Measurements from ENCODE around the gene POTEC.
"Not testable (repeated sequence)": the region's sequence is repeated elsewhere in the genome, so short reads cannot be mapped to it uniquely, and the experiment has no call there.

The POTEC gene

DNA sequence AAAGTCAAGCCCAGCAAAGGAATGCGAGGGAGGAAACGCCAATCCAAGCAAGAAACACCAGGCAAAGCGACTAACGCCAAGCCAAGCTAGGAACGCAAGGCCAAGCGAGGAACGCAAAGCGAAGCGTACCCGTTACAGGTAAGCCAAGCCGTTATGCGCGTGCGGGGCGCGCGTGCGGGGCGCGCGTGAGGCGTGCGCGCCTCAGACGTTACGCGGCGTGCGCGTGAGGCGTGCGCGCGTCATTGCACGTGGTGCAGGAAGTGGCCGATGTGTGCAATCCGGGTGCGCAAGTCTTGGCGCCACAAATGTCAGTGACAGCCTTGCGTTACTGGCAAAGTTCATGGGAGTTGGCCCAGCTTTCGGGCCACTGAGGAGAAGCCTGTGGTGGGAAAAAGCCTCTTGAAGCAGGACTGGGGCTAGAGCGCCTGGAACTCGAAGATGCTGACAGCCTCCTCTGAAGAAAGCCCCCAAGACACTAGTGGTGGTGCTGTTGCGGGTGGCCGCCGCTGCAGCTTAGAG, at the start of gene POTEC:
POTEC (minus strand) TSS at position 155 of the 519 bp plus-strand sequence. CDS start 454 bp downstream, outside the sequence.
- not testable (repeated sequence) for DNase-seq (ENCODE audit: low read depth in 3 of 3)

DNA sequence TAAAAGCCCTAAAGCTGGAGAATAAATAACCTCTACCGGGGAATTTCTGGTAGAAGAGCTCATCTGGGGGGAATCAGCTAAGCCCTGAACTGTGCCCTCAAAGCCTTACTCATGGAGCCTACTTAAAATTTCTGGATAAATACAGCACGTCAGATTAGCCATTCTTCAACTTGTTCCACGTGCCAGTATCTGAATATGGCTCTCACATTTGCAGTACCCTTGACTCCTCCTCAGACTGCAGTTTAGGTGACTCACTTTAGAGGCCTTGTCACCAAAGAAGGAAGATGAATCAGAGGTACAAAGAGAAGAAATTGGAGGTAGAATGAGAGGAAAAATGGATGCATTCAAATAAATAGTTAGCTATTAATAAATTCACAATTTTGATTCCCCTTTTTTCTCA, 34.6 kb upstream of the POTEC start:
- no peak for DNase-seq (ENCODE audit: low read depth in 3 of 3)

DNA sequence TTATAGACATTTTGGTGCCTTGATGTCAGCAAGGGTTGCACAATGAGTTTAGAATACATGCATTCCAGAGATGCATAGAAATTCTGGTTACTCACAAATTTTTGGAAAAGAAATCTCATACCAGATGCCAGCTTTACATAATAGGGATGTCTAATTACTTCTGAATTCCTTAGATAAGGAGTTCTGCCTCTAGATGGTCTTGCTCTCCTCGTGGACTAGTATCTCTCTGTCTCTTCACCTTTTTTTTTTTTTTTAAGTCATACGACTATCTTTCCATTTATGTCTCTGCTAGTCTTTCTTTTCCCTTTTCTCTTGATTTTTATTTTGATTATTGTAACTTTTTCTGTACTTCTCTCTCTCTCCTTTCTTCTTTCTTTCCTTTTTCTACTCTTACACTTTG, 16.1 kb upstream of the POTEC start:
- not testable (repeated sequence) for DNase-seq (ENCODE audit: low read depth in 3 of 3)

DNA sequence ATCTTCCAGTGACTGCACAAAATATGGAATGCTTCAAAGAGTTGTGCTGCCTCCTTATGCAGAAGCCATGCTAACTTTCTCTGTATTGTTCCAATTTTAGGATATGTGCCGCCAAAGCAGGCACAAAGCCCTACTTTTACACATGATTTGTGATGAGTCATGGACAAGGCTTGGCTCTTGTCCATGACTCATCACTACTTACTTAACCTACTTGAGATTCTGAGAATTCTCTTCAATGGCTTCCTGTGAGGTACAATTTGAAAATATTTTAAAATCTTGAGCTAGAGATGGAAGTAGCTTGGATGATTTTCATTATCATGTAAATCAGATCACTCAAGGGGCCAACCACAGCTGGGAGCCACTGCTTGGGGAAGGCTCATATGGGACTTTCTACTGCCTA, 11.7 kb downstream of the POTEC start:
- DNase-seq (ENCODE audit: low read depth in 3 of 3): not testable (repeated sequence)

DNA sequence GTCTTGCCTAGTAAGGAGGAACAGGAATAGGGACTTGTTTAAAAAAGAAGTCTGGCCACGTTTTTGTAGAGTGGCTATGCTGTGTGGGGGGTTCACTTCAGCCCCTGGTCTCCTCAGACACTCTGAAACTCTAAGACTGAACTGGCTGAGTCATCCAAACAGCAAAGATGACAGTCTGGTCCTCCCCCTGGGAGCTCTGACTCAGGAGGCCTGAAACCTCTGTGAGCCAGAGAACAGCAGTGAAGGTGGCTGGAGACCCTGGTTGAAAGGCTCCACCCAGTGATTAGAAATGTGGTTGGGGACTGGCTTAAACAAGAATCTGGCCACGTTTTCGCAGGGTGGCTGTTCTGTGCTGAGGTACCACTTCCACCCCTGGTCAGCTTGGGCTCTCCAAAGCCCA, 32.7 kb downstream of the POTEC start:
- not testable (repeated sequence) for DNase-seq (ENCODE audit: low read depth in 3 of 3)

DNA sequence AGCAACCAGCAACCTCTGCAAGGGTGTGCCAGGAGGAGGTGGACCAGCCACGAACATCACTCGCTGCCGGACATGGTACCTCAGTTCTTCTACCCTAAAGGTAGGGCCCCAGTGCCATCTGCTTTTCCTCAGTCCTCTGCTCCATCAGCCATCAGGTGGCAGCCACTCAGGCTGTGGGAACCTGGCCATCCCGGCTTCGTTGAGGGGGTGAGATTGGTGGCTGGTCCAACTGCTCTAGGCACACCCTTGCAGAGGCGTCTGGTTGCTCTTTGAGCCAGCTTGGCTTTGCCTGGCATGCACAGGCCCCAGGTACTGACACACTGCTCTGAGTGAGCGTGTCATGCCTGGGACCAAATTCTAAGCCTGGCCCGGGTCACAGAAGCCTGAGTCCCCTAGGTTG, 39.7 kb downstream of the POTEC start:
- DNase-seq (ENCODE audit: low read depth in 3 of 3): not testable (repeated sequence)

DNA sequence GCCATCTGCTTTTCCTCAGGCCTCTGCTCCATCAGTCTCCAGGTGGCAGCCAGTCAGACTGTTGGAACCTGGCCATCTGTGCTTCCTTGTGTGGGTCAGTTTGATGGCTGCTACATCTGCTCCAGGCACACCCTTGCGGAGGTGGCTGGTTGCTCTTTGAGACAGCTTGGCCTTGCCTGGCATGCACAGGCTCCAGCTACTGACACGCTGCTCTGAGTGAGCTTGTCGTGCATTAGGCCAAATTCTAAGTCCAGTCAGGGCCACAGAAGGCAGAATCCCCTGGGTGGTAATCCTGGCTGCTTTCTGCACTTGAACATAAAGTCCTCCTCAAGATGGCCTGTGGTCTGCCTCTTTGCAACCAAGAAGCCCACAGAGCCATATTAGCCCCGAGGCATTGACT, 41.5 kb downstream of the POTEC start:
- not testable (repeated sequence) for DNase-seq (ENCODE audit: low read depth in 3 of 3)

DNA sequence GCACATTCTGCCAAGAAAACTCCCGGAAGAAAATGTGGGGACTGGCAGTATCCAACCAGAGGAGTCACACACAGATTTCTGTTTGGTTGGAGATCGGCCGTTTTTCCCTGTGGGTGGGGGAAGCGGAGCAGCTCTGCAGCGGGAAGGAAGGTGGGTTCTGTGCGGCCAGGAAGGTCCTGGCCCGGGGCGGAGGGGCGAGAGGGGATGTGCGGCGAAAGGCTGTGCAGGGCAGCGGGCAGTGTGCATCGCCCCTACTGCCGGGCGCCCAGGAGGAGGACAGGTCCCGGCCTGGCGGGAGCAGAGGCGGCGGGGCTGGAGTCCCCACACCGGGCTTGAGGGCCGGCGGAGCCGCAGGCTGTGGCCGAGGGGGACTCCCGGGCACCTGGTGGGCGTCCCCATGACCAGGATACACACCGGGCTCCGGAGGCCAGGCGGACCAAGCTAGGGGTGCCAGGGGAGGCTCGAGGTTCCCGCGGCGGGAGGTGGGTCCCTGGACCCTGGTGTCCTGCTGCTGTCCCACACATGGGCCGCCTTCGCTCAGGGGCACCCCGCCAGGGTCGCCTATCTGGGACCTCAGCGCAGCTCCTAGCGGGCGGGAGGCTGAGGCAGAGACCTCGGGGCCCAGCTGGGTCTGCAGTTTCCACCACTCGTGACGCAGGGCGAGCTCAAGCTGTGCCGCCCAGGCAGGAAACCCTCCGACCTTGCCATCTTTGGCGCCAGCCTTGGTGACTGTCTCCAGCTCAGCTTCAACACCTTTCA, 54.0 kb downstream of the POTEC start:
- not testable (repeated sequence) for DNase-seq (ENCODE audit: low read depth in 3 of 3)

DNA sequence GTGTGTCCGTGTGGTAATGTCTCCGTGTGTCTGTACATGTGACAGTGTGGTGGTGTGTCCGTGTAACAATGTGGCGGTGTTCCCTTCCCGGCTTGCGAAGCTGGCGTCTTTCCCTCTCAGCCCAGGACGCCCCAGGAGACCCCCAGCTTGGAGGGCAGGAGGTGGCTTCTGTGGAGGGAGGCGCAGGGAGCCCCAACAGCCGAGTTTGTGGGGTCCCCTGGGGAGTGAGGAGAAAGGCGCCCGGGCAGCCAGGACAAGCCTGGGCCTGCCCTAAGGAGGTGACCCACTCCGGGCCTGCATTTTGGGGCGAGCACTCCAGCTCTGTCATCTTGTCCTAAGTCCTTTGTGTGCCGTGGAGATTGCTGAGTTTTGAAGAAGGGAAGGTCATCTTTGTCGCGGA, 54.6 kb downstream of the POTEC start:
- DNase-seq (ENCODE audit: low read depth in 3 of 3): not testable (repeated sequence)

DNA sequence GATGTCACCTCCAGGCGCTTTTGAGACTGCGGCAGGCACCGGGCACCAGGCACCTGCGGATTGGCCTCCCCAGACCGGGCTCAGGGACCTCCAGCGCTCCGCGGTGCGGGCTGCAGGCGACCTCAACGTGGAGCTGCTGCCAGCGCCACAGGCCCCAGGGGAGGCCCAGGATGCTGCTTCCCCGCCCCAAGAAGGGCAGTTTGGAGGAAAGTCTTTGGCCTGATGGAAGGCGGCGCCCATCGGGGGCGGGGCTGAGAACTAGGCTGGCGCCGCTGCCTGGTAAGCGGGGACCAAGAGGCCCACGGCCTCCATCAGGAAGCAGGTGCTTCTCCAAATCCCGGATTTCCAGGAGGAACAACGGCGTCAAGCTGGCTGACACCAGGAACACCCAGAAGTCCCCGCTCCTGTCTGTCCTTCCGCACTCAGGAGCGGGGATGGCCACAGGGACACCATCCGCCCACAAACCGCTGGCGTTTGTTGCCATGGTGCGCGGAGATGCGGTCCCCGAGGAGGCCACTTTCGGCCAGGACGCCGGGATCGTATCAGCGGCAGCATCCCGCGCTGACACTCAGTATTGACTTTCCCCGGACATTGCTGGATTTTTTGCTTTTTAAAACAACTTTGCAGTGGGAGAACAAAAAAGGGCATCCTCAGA, 56.3 kb downstream of the POTEC start:
- DNase-seq (ENCODE audit: low read depth in 3 of 3): not testable (repeated sequence)

DNA sequence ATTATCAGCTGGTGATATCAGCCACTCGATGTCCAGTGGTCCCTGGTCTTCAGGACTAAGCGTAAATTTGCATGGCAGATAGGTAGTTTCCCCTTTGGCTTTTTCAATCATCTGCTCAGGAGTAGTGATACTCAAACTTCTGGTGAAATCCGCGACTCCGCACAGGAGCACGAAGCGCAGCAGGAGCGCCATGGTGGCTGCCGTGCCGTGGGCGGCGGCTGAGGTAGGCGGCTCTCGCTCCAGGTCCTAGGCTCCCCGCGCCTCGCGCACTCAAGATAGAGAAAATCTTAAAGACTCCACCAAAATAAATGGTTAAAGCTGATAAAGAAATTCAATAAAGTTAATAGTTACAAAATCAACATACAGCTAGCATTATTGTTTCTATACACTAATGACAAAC, 64.3 kb downstream of the POTEC start:
- not testable (repeated sequence) for DNase-seq (ENCODE audit: low read depth in 3 of 3)

DNA sequence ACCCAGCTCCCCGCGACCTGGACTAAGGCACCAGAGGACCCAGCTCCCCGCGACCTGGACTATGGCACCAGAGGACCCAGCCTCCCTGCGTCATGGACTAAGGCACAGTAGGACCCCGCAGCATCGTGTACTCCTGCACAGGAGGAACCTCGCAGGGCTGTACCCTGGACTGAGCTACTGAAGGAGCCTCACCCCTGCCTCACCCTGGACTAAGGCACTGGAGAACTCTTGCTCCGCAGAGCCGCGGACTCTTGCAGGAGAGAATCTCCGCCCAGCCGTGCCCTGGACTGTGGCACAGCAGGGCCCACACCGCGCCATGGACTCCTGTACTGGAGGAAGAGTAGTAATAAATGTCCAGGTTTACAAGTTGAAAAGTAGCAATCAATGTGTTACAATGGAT, 67.9 kb downstream of the POTEC start:
- not testable (repeated sequence) for DNase-seq (ENCODE audit: low read depth in 3 of 3)

DNA sequence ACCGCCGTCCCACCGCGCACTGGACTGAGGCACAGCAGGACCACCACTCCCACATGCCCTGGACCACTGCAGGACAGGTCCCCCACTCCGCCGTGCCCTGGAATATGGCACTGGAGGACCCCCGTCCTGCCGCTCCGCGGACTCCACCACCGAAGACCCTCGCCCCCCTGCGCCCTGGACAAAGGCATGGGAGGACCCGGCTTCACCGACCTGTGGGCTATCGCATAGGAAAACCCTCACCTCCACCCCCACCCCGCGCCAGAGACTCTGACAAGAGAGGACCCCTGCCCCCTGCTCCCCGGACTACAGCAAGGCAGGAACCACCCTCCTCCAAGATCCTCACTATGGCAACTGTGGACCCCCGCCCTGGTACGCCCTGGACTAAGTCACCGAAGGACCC, 68.6 kb downstream of the POTEC start:
- DNase-seq (ENCODE audit: low read depth in 3 of 3): not testable (repeated sequence)

DNA sequence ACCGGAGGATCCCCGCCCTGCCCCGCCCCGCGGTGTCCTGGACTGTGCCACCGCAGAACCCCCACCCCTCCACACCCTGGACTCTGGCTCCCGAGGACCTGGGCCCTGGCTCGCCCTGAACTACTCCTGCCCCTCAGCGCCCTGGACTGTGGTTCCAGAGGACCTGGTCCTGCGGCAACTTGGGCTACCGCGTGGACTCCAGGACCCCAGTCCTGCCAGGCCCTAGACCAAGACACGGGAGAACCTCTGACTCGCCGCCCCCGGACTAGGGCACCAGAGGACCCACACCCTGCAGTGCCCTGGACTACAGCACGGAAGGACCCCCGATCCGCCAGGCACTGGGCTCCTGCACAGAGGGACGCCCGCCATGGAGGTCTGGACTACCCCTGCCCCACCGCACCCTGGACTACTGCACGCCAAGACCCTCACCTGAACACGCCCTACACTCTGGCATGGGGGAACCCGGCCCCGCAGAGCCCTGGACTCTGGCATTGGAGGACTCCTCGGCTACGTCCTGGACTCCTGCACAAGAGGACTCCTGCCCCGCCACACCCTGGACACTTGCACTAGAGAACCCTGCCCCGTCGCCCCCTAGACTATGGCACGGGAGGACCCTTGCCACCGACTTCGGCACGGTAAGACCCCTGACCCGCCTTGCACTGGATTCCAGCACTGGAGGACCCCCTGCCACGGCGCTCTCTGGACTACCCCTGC, 69.2 kb downstream of the POTEC start:
- DNase-seq (ENCODE audit: low read depth in 3 of 3): not testable (repeated sequence)

DNA sequence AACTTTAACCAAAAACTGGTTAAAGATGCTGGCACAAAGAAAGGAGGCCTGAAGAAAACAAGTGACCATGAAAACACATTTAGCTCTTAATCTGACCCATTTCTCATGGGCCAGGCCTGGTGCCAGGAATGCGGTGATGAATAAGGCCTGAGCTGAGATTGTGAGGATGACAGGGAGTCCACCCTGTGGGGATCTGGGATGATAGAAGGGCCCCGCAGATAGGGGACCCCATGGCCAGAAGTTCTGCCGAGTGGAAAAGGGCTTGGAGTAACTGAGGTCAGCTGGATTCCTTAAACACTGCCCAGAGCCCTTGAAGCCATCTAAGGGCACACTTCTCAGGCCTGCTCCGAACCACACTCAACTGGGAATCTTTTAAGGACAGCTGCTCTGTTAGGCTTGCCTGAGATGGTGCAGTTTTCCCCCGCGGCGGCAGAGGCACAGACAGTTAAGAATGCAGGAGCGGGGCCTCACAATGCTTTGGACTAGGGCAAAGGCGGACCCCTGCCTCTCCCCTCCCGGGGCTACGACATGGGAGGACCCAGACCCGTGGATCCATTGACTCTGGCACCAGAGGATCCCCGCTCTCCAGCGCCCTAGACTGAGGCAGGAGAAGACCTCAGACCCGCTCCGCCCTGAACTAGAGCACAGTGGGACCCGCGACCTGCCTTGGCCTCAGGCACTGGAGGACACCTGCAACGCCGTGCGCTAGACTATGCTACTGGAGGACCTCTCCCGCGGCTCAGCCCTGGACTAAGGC, 70.0 kb downstream of the POTEC start:
- not testable (repeated sequence) for DNase-seq (ENCODE audit: low read depth in 3 of 3)

DNA sequence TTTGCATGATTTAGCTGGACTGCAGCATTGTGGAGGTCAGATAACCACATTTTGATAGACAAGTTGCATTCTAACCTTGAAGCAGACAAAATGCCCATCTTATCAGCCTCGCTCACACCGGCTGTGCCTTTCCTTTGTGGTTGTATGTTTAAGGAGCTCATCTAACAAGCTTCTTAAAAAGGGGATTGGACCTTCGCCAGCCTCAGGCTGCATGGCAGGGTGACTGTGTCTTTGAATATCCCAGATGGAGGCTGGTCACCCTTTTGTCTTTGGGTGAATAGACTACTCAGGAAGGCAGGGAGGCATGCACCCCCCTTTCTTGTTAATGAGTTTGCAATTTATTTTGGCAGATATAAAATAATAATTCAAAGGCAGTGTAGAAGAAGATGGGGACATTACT, 72.1 kb downstream of the POTEC start:
- DNase-seq (ENCODE audit: low read depth in 3 of 3): not testable (repeated sequence)

DNA sequence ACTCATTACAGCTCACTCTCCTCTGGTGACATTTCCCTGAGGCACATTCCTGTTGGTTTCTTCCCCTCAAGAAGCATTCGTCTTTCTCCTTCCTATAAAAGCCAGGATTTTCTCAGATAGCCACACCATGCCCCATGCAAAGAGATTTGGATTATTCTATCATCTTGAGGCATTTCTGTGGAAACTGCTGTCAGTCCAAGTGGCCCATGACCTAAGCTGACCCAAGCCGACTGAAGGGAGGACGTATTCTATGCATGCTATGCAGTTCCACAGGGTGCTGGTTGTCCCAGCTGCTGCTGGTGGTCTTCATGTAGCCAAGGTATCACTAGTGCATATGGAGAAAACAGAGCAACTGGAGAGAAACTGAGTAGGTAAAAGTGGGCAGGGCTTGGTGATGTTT, 73.0 kb downstream of the POTEC start:
- not testable (repeated sequence) for DNase-seq (ENCODE audit: low read depth in 3 of 3)

DNA sequence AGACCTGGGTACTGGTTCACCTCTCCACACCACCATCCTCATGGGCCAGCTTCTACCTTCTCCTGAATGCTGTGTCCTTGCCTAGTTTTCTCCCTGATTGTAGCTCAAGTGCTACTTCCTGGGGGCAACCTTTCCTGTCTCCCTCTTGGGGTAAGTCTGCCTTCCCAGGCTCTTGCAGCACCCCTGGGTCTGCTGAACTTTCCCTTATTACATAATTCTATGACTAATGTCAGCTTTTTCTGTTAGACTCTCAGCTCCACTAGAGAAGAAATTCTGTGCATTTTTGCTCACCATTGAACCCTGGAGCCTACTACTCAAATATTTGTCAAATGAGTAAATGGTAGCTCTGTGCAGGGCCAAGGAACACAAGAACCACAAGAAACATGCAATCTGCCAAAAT, 73.4 kb downstream of the POTEC start:
- DNase-seq (ENCODE audit: low read depth in 3 of 3): not testable (repeated sequence)

DNA sequence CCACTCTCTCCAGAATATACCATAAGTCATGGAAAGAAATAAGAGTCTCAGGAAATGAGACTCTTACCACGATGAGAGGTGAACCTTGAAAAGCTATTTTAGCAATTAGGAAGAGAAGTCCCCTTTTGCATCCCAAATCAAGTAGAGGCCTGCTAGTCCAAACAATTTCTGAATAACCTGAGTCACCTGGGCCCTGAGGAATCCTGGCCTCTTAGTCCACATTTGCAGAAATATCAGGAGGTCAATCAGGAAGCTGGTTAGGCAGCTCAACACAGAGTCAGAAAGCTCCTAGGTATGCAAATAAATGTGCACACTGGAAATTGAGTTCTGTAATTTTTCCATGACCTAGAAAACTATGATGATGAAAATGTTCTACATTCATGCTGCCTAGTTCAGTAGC, 77.4 kb downstream of the POTEC start:
- DNase-seq (ENCODE audit: low read depth in 3 of 3): not testable (repeated sequence)

All from stimulated activated CD4-positive, alpha-beta T cell treated with anti-CD3 and anti-CD28 coated beads, TNF-alpha, amount 100 ng/mL, for 24 hours (primary cell).